Fibroblast of the aortic adventitia (primary cell): ENCODE measurements around the gene PCDH9. TPM values are rescaled to one million over a fixed set of nuclear protein-coding genes. Genes with fewer than 3 reads are reported as not detected.

ENCODE experiments used
- DNase-seq: peaks from one replicate; pipeline ENCODE4 v3.0.0-alpha.2; 2010; ENCODE audit warnings: low read depth
- H3K4me3 ChIP-seq: 2 replicates; pipeline ENCODE4 v1.5.1; 2011; ENCODE audit warnings: low read depth, mild to moderate bottlenecking, control low read depth, low read length, moderate library complexity
- CTCF ChIP-seq: IDR thresholded peaks from 2 replicates; pipeline ENCODE4 v1.5.1; 2011; ENCODE audit warnings: mild to moderate bottlenecking, low read length, control low read depth, inconsistent platforms; ENCODE audit not compliant: insufficient read depth
- total RNA-seq: library from RNA; depleted of rRNA; stranded (reverse); fragments of >200 nt; gene quantifications from 2 replicates; pipeline ENCODE4 v1.2.3, GENCODE V29; 2012; ENCODE audit warnings: low replicate concordance

Gene PCDH9
- total RNA-seq, 1 donor = 19.0 TPM

- no peak for TF ChIP-seq CTCF
- DNase-seq = no peak
- H3K4me3 ChIP-seq = no peak overlapping the region
Observed at GRCh38 chr13:66576381-66576780, 653.8 kb downstream of the PCDH9 start.

GRCh38 chr13:66574606-66575005, 655.5 kb downstream of the PCDH9 start:
- H3K4me3 ChIP-seq = no peak overlapping the region
- peak; percentile 3 for DNase-seq
- no peak for TF ChIP-seq CTCF

GRCh38 chr13:66567899-66568612, 662.1 kb downstream of the PCDH9 start:
- no peak for TF ChIP-seq CTCF
- no peak overlapping the region for H3K4me3 ChIP-seq
- no peak for DNase-seq

- no peak overlapping the region for H3K4me3 ChIP-seq
- no peak for TF ChIP-seq CTCF
- DNase-seq = no peak
Observed at GRCh38 chr13:66565279-66565678, 664.9 kb downstream of the PCDH9 start.

GRCh38 chr13:66563076-66563475, 667.1 kb downstream of the PCDH9 start:
- no peak for DNase-seq
- no peak overlapping the region for H3K4me3 ChIP-seq
- no peak for TF ChIP-seq CTCF

GRCh38 chr13:66562054-66562453, 668.1 kb downstream of the PCDH9 start:
- H3K4me3 ChIP-seq = no peak overlapping the region
- no peak for TF ChIP-seq CTCF
- no peak for DNase-seq

GRCh38 chr13:66560991-66561390, 669.1 kb downstream of the PCDH9 start:
- no peak overlapping the region for H3K4me3 ChIP-seq
- no peak for DNase-seq
- no peak for TF ChIP-seq CTCF
